H1 (cell line): ENCODE results near the gene FUT2. TPM values are rescaled to one million over a fixed set of nuclear protein-coding genes. Genes with fewer than 3 reads are reported as not detected.

Experiments
- BCL11A ChIP-seq, 2 experiments: IDR thresholded peaks; one replicate each; pipeline ENCODE4 v1.6.1; 2011; ENCODE audit warnings: low read depth in 2 of 2, low read length in 2 of 2, mild to moderate bottlenecking in 2 of 2
- CBX8 ChIP-seq: fragments of 300-800, 300-1000 bp; sonication (generic); IDR thresholded peaks from 2 replicates; pipeline ENCODE4 v1.7.1; 2016; ENCODE audit warnings: low read depth, low read length, borderline replicate concordance
- CHD1 ChIP-seq: IDR thresholded peaks from 2 replicates; pipeline ENCODE4 v1.6.1; 2012; ENCODE audit warnings: low read depth, low read length, improper control_type of control experiment
- CREB1 ChIP-seq: IDR thresholded peaks from 2 replicates; pipeline ENCODE4 v1.6.1; 2012; ENCODE audit warnings: inconsistent platforms
- GTF2F1 ChIP-seq: IDR thresholded peaks from 2 replicates; pipeline ENCODE4 v1.6.1; 2012; ENCODE audit warnings: low read depth, low read length, improper control_type of control experiment, borderline replicate concordance
- KDM1A ChIP-seq: fragments of 200-600, 300-600 bp; sonication (generic); IDR thresholded peaks from 2 replicates; pipeline ENCODE4 v1.7.1; 2016; ENCODE audit warnings: mild to moderate bottlenecking, low read length, borderline replicate concordance
- RBBP5 ChIP-seq: IDR thresholded peaks from 2 replicates; pipeline ENCODE4 v1.7.1; 2012; ENCODE audit warnings: low read depth, mild to moderate bottlenecking, inconsistent platforms, low read length, moderate library complexity, borderline replicate concordance
- RNF2 ChIP-seq: fragments of 200-900, 300-1000 bp; sonication (generic); IDR thresholded peaks from 2 replicates; pipeline ENCODE4 v1.7.1; 2016; ENCODE audit warnings: borderline replicate concordance, low read depth, mild to moderate bottlenecking, antibody characterized with exemption, low read length; ENCODE audit not compliant: poor library complexity, severe bottlenecking; ENCODE audit errors: missing control alignments
- SAP30 ChIP-seq: fragments of 300-600 bp; sonication (generic); IDR thresholded peaks from 2 replicates; pipeline ENCODE4 v1.7.1; 2012; ENCODE audit warnings: low read length, moderate library complexity, mild to moderate bottlenecking, inconsistent platforms; ENCODE audit not compliant: insufficient read depth, insufficient replicate concordance
- SIN3A ChIP-seq, 2 experiments: IDR thresholded peaks in 1 of 2; conservative IDR thresholded peaks in 1 of 2; 2 replicates each; pipeline ENCODE4 v1.6.1; 2011 to 2012; ENCODE audit warnings: low read length in 2 of 2, improper control_type of control experiment in 1 of 2, low read depth in 1 of 2, mild to moderate bottlenecking in 1 of 2
- SP1 ChIP-seq: IDR thresholded peaks from 2 replicates; pipeline ENCODE4 v1.6.1; 2011; ENCODE audit warnings: low read depth, low read length
- SP2 ChIP-seq: IDR thresholded peaks from 2 replicates; pipeline ENCODE4 v1.6.1; 2012; ENCODE audit warnings: mild to moderate bottlenecking, low read length, inconsistent platforms
- SUZ12 ChIP-seq: fragments of 200-600 bp; sonication (generic); IDR thresholded peaks from 2 replicates; pipeline ENCODE4 v1.6.1; 2012; ENCODE audit warnings: mild to moderate bottlenecking, inconsistent platforms, low read length, moderate library complexity, mixed read lengths
- TAF7 ChIP-seq: optimal IDR thresholded peaks from 2 replicates; pipeline ENCODE3; 2011; ENCODE audit warnings: low read depth, mild to moderate bottlenecking, inconsistent platforms, low read length, moderate library complexity, borderline replicate concordance
- TBP ChIP-seq: IDR thresholded peaks from 2 replicates; pipeline ENCODE4 v1.6.1; 2011; ENCODE audit warnings: low read depth, low read length, improper control_type of control experiment
- TEAD4 ChIP-seq: IDR thresholded peaks from 2 replicates; pipeline ENCODE4 v1.6.1; 2012; ENCODE audit warnings: low read depth, low read length, inconsistent platforms, mixed read lengths
- USF2 ChIP-seq: IDR thresholded peaks from 2 replicates; pipeline ENCODE4 v1.6.1; 2011; ENCODE audit warnings: low read length, improper control_type of control experiment
- polyA plus RNA-seq, 7 experiments: library from polyadenylated mRNA; depleted of rRNA in 3 of 7; stranded (reverse) in 5 of 7; unstranded in 2 of 7; fragments of >200 nt in 5 of 7; fragments of 200-250 nt in 2 of 7; gene quantifications; 1 replicate in 5 of 7; 2 replicates in 1 of 7; 4 replicates in 1 of 7; pipeline versions ENCODE4 v1.2.1 to v1.2.3, GENCODE V29; 2011 to 2013; ENCODE audit warnings: missing spikeins in 2 of 7, mixed read lengths in 2 of 7
- total RNA-seq: library from RNA; stranded (reverse); fragmentation: NEBNext Ultra II Directional; extraction: Animal tissue kit (Norgen Biotek cat#: 25700); gene quantifications from 2 replicates; pipeline ENCODE4 v1.2.1, GENCODE V29; 2021
- TF ChIP-seq, protein P1 (sequence below): IDR thresholded peaks from 2 replicates; pipeline ENCODE4 v1.6.1; 2012; ENCODE audit warnings: low read length, inconsistent platforms
- TF ChIP-seq, protein P2 (sequence below): IDR thresholded peaks from 2 replicates; pipeline ENCODE4 v1.6.1; 2012; ENCODE audit warnings: inconsistent platforms
- TF ChIP-seq, protein P3 (sequence below): IDR thresholded peaks from 2 replicates; pipeline ENCODE4 v1.6.1; 2011; ENCODE audit warnings: low read depth, mild to moderate bottlenecking, low read length; ENCODE audit not compliant: insufficient read depth

The FUT2 gene
- total and polyA plus RNA-seq, 2 of the 8 experiments (the other 6 are each of a cell fraction or from before 2014, with no cell fraction given): 5.0 to 5.6 TPM

GRCh38 chr19:48720613-48721296 lies 25.0 kb downstream of the FUT2 start (continued):
- no peak for TF ChIP-seq RNF2
- peak; percentile 10; the same call in 1 of the 2 replicates for TF ChIP-seq USF2
- TF ChIP-seq TEAD4: peak; percentile 82
- peak; percentile 93 for TF ChIP-seq SP1
- TF ChIP-seq CHD1: no peak
- peak; percentile 17; the same call in 1 of the 2 replicates for TF ChIP-seq TBP
- TF ChIP-seq SP2: peak; percentile 24; the same call in 1 of the 2 replicates
- TF ChIP-seq SUZ12: no peak
- TF ChIP-seq SAP30: peak; percentile 70
- no peak; the same call in 1 of the 2 replicates for TF ChIP-seq CREB1
- no peak for TF ChIP-seq TAF7
- TF ChIP-seq BCL11A (IDR thresholded peaks at IDR 0.05; ENCODE audit: low read depth in 2 of 2, low read length in 2 of 2): no peak
- TF ChIP-seq, protein P1, sequence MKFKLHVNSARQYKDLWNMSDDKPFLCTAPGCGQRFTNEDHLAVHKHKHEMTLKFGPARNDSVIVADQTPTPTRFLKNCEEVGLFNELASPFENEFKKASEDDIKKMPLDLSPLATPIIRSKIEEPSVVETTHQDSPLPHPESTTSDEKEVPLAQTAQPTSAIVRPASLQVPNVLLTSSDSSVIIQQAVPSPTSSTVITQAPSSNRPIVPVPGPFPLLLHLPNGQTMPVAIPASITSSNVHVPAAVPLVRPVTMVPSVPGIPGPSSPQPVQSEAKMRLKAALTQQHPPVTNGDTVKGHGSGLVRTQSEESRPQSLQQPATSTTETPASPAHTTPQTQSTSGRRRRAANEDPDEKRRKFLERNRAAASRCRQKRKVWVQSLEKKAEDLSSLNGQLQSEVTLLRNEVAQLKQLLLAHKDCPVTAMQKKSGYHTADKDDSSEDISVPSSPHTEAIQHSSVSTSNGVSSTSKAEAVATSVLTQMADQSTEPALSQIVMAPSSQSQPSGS: peak; percentile 27; the same call in 1 of the 2 replicates
- TF ChIP-seq CBX8: no peak
- TF ChIP-seq, protein P2, sequence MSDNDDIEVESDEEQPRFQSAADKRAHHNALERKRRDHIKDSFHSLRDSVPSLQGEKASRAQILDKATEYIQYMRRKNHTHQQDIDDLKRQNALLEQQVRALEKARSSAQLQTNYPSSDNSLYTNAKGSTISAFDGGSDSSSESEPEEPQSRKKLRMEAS: no peak
- TF ChIP-seq, protein P3, sequence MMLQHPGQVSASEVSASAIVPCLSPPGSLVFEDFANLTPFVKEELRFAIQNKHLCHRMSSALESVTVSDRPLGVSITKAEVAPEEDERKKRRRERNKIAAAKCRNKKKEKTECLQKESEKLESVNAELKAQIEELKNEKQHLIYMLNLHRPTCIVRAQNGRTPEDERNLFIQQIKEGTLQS: 0 out of 2 replicates have a peak, but pooled peaks have one; percentile 66
- TF ChIP-seq SIN3A (conservative IDR thresholded peaks at IDR 0.05 in 1 of 2, IDR thresholded peaks at IDR 0.05 in 1 of 2; ENCODE audit: low read depth in 1 of 2, low read length in 2 of 2): peak; percentile 69 to 70; a peak in 2 of 4 replicates
- TF ChIP-seq RBBP5: no peak
- no peak for TF ChIP-seq KDM1A
- TF ChIP-seq GTF2F1: no peak
